ENCODE measurements around the gene ADRB1.

Gene ADRB1

GRCh38 chr10:114031073-114031972 lies 12.3 kb upstream of the ADRB1 start:
- TF ChIP-seq REST (IDR thresholded peaks at IDR 0.05; ENCODE audit: insufficient read depth in 1 of 2, low read depth in 2 of 2, low read length in 2 of 2) (no peak), SIN3A (IDR thresholded peaks at IDR 0.05; ENCODE audit: borderline replicate concordance, insufficient read depth, low read length) (no peak), TAF1 (IDR thresholded peaks at IDR 0.05; ENCODE audit: borderline replicate concordance, insufficient read depth, low read length) (no peak), FOXP2 (optimal IDR thresholded peaks at IDR 0.05; ENCODE audit: borderline replicate concordance, extremely low read depth, extremely low read length, insufficient read depth) (no peak), POLR2AphosphoS5 (IDR thresholded peaks at IDR 0.05; ENCODE audit: low read depth, low read length) (no peak)

- TF ChIP-seq REST (IDR thresholded peaks at IDR 0.05; ENCODE audit: insufficient read depth in 1 of 2, low read depth in 2 of 2, low read length in 2 of 2): no peak
These were observed 10.1 kb upstream of the ADRB1 start for GRCh38 chr10:114033566-114033965.

GRCh38 chr10:114034923-114035645 lies 8.6 kb upstream of the ADRB1 start:
- TF ChIP-seq POLR2AphosphoS5 (IDR thresholded peaks at IDR 0.05; ENCODE audit: low read depth, low read length): no peak
- no peak for TF ChIP-seq FOXP2 (optimal IDR thresholded peaks at IDR 0.05; ENCODE audit: borderline replicate concordance, extremely low read depth, extremely low read length, insufficient read depth)
- TF ChIP-seq TAF1 (IDR thresholded peaks at IDR 0.05; ENCODE audit: borderline replicate concordance, insufficient read depth, low read length): no peak
- no peak for TF ChIP-seq SIN3A (IDR thresholded peaks at IDR 0.05; ENCODE audit: borderline replicate concordance, insufficient read depth, low read length)
- TF ChIP-seq REST (IDR thresholded peaks at IDR 0.05; ENCODE audit: insufficient read depth in 1 of 2, low read depth in 2 of 2, low read length in 2 of 2): no peak

GRCh38 chr10:114035791-114036190 lies 7.9 kb upstream of the ADRB1 start:
- TF ChIP-seq POLR2AphosphoS5 (IDR thresholded peaks at IDR 0.05; ENCODE audit: low read depth, low read length) (no peak), REST (IDR thresholded peaks at IDR 0.05; ENCODE audit: insufficient read depth in 1 of 2, low read depth in 2 of 2, low read length in 2 of 2) (no peak), FOXP2 (optimal IDR thresholded peaks at IDR 0.05; ENCODE audit: borderline replicate concordance, extremely low read depth, extremely low read length, insufficient read depth) (no peak), TAF1 (IDR thresholded peaks at IDR 0.05; ENCODE audit: borderline replicate concordance, insufficient read depth, low read length) (no peak), SIN3A (IDR thresholded peaks at IDR 0.05; ENCODE audit: borderline replicate concordance, insufficient read depth, low read length) (no peak)

All from PFSK-1 (cell line).